GM18507 (cell line): Measurements from ENCODE around the gene METAP2.
A peak's percentile ranks its signal among the peaks of the same experiment; 100 is the strongest.
"Not testable (repeated sequence)": the region's sequence is repeated elsewhere in the genome, so short reads cannot be mapped to it uniquely, and the experiment has no call there.

ENCODE experiments used
- DNase-seq: peaks from one replicate; pipeline ENCODE4 v3.0.0; 2011; ENCODE audit warnings: low read depth; ENCODE audit not compliant: insufficient read length; ENCODE audit errors: extremely low spot score
- FAIRE-seq: peaks from 2 replicates; lab custom pipeline; 2011; peaks lifted over from hg19 to GRCh38; lab: Jason Lieb, UNC

METAP2 gene

DNA sequence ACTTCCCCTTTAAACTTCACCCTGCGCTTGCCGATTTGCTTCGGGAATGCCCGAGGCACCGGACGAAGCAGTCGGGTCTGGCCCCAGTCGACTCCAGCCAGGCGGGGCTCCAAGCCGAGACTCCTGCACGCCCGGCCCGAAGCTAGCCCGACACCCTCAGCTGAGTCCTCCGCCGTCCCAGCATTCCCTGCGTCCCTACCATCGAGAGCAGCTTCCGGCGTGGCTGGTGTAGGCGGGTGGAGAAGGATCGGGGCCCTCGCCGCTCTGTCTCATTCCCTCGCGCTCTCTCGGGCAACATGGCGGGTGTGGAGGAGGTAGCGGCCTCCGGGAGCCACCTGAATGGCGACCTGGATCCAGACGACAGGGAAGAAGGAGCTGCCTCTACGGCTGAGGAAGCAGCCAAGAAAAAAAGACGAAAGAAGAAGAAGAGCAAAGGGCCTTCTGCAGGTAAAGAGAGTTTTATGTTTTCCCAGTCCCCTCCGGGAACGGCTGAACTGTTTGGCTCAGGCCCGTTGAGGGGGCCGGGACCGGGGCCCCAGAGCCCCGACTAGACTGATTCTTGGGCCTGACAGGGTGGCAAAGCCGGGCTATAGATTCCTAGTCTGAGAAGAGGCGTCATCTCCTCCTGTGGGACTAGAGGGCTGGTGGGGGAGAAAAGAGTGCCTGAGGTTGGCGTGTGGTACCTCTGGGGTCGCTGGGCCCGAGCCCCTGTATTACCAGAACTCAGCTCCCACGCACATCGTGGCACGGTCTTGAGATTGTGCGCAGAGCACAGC, at the start of gene METAP2:
TSS of gene METAP2 (plus strand) at position 269 of the 776 bp plus-strand sequence. CDS start at position 297, 28 bp downstream.
- peak; percentile 96 for FAIRE-seq
- DNase-seq = peak; percentile 94

DNA sequence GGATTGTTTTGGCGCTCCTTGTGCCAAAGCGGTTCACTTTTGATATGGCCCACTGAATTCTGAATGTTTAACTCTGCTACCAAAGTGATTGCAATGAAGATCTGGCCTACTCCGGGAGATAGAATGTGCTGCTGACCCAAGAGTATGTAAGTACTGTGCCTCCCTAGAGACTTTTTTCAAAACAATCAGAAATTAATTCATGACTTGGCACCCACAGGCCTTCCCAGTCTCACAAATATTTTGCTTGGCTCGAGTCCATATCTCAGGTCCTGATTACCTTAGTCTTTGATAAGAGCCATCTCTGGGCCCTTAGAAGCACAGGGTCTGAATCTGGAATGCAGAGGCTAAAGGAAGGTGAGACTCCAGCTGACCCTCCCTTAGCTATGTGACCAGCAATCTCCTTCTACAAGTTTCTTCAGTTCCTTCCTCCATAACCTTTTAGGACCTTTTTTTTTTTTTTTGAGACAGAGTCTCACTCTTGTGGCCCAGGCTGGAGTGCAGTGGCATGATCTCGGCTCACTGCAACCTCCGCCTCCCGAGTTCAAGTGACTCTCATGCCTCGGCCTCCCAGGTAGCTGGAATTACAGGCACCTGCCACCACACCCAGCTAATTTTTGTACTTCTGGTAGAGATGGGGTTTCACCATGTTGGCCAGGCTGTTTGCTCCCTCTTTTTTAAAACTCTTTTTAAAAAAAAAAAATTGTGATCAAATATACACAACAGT, 49.5 kb upstream of the METAP2 start:
- DNase-seq (no peak), FAIRE-seq (no peak)

DNA sequence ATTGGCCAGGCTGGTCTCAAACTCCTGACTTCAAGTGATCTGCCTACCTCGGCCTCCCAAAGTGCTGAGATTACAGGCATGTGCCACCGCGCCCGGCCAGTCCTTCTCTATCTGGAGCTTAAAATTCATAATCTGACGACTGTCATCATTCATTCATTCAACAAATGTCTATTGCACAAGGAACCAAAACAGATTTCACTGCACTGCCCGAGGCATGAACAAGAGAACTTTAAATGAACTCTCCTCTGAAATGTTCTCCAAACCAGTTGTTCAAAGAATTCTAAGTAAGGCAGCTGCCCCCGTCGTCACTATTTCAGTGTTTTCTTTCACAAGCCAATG, 44.8 kb upstream of the METAP2 start:
- DNase-seq (no peak), FAIRE-seq (no peak)

GRCh38 chr12:95431120-95431519, 42.8 kb upstream of the METAP2 start:
- DNase-seq = no peak
- no peak for FAIRE-seq

- DNase-seq = no peak
- no peak for FAIRE-seq
Measured at GRCh38 chr12:95435355-95435754, 38.6 kb upstream of the METAP2 start.

DNA sequence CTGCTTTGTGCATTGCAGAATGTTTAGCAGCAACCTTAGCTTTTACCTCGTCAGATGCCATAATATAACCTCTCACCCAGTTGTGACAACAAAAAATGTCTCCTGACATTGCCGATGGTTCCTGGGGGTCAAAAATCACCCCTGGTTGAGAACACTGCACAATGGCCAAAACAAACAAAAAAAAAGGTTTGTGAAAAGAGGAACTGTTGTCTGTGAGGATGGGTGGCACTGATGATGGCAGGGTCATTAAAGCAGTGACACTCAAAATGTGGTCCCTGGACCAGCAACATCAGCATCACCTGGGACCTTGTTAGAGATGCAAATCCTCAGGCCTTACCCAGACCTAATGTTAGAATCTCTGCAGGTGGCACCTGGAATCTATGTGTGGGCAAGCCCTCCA, 36.4 kb upstream of the METAP2 start:
- DNase-seq = no peak
- FAIRE-seq = no peak

DNA sequence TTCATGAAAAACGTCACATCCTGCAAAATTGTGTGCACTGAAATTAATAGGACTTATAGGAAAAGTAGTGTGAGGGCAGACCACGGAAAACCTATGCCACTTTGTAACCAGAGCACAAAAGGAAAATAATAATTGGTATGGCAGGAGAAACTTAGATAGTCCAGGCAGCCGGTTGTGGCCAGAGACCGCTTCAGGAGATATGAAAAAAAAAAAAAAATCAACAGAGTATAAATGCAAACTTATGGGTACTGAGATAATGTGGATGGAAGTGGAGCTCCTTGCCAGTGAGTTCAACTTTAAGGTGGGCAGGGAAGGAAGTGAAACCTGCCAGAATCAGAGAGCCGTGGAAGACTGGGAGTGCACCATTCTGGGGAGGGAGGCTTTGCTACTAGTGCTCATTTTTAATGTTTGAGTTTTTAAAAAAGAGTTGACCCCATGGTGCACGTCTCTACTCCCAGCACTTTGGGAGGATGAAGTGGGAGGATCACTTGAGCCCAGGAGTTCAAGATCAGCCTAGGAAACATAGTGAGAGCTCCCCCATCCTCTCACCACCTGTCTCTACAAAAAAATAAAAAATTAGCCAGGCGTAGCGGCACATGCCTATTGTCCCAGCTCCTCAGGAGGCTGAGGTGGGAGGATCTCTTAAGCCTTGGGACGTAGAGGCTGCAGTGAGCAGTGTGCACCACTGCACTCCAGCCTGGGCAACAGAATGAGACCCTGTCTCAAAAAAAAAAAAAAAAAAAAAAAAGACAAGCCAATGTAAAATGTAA, 34.3 kb upstream of the METAP2 start:
- DNase-seq = no peak
- no peak for FAIRE-seq

DNA sequence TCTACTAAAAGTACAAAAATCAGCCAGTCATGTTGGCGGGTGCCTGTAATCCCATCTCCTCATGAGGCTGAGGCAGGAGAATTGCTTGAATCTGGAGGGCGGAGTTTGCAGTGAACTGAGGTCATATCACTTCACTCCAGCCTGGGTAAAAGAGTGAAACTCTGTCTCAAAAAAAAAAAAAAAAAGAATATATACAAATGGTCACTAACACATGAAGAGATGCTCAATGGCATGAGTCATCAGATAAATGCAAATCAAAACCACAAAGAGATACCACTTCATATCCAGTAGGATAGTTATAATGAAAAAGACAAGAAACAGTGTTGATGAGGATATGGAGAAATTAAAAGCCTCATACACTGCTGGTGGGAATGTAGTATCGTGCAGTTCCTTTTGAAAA, 33.6 kb upstream of the METAP2 start:
- DNase-seq = no peak
- FAIRE-seq = no peak

GRCh38 chr12:95443459-95443858, 30.5 kb upstream of the METAP2 start:
- no peak for DNase-seq

GRCh38 chr12:95445099-95445498, 28.9 kb upstream of the METAP2 start:
- FAIRE-seq, DNase-seq: not testable (repeated sequence)

More at GRCh38 chr12:95443459-95443858, 30.5 kb upstream of the METAP2 start:
- no peak for FAIRE-seq

DNA sequence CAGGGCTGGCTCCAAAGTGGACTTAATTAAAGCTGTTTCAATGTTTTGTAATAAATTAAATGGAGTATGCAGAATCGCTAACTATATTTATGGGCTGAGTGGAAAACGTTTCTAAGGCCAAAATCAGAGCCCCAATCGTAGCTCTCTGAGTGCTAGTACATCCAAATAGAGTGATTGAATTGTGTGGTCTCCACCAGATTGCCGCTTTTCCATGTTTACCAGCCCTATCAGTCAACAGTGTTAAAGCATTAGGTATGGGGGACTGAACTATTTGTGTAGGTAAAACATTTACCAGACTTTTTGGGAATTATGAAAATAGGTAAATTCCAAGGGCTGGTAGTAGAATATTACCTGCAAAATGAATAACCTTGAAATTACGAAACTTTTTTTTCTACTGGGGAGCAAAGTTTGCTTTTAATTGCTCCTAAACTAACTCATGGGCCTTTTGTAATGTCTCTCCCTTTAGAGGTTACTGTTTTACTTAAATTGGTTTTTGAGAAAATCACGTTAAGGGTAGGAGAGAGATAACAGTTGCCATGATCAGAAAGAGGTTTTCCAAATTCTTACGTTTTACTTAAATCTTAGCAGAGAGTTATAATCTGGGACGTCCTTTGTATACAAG, 28.0 kb upstream of the METAP2 start:
- no peak for FAIRE-seq
- no peak for DNase-seq

DNA sequence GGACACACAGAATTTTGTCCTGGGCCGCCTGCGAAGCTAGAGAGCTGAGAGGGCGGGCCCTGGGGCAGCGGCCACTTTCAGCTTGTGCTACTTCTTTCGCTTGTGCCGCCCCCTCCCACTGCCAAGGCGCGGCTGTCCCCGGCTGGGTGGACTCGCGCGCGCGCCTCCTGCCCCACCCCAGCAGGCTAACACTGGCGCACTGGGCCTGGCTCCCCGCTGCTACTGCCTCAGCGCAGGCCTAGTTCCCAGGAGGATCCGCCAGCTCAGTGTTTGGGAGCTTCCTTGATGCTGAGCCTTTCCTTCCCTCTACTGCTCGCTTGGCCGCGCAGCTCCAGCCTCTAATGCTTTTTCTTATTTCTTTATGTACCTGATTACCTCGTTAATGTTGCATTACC, 27.4 kb upstream of the METAP2 start:
- FAIRE-seq (no peak), DNase-seq (no peak)

DNA sequence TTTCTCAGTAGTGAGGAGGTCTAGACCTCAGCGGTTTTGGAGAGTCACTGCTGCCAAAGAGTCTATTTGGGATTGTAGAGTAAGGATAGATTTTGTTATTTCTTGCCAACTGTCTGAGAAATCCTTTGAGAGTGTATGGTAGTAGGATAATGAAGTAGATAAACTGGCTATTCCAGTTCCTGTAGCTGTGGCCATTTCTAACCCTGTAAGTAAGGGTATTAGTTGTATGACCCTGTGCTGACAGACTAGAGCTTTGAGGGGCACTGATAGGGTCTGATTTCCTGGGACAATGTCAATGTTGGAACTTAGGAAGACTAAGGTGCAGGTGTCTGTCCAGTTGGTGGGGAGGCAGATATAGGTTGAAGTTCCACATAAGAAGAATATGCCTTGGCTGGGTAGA, 24.3 kb upstream of the METAP2 start:
- not testable (repeated sequence) for FAIRE-seq, DNase-seq

DNA sequence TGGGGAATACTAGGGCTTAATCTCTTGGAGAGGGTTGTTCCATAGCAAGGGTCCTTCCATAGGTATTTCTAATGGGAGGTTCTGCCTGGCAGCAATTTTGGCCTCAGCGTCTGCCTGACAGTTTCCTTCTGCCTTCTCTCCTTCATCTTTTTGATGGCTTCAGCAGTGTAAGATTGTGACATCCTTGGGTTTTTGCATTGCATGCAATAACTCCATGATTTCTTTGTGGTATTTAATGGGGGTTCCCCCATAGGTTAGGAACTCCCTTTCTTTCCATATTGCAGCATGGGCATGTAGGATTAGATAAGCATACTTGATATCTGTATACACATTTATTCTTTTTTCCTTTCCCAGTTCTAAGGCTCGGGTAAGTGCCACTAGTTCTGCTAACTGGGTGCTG, 21.5 kb upstream of the METAP2 start:
- not testable (repeated sequence) for DNase-seq, FAIRE-seq

GRCh38 chr12:95453881-95454280, 20.1 kb upstream of the METAP2 start:
- FAIRE-seq, DNase-seq: not testable (repeated sequence)

GRCh38 chr12:95454780-95455215, 19.2 kb upstream of the METAP2 start:
- not testable (repeated sequence) for FAIRE-seq, DNase-seq

DNA sequence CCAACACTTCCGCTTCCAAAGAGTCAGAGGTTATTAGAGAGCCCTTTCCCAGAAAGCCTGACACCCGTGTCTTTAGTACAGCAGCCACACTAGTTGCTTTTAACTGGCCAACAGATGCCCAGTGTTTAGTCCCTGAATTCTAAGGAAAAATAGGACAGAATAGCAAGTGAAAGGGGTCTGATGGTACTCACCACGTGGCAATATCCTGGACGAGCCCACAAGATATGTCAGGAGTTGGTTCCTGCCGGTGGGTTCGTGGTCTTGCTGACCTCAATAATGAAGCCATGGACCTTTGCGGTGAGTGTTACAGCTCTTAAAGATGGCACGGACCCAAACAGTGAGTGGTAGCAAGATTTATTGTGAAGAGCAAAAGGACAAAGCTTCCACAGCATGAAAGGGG, 16.3 kb upstream of the METAP2 start:
- FAIRE-seq = not testable (repeated sequence)

GRCh38 chr12:95458761-95459160, 15.2 kb upstream of the METAP2 start:
- FAIRE-seq (no peak), DNase-seq (no peak)

More for the DNA sequence above, 16.3 kb upstream of the METAP2 start:
- not testable (repeated sequence) for DNase-seq

DNA sequence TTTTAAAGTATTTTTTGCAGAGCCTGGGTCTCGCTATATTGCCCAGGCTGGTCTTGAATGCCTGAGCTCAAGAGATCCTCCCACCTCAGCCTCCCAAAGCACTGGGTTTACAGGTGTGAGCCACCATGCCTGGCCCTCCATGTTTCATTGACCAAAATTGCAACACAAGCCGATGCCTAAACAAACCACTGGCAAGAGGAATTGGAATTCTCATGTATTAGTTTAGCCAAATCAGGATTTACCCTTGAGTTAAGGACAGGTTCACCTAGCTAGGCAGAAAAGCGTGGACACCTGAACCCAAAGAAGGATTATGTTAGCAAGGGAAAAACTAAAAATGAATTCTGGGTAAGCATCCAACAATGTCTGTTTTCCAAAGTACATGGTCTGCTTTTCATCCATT, 14.6 kb upstream of the METAP2 start:
- FAIRE-seq = no peak
- DNase-seq = no peak

GRCh38 chr12:95460105-95460504, 13.8 kb upstream of the METAP2 start:
- DNase-seq = no peak
- no peak for FAIRE-seq
